Hepatocyte (in vitro differentiated cells): ENCODE results near the gene COL17A1.

ENCODE experiments used
- EZH2 ChIP-seq: fragments of 200-600 bp; sonication (generic); IDR thresholded peaks from 2 replicates; pipeline ENCODE4 v1.6.1; 2016; ENCODE audit warnings: antibody characterized with exemption, mild to moderate bottlenecking, borderline replicate concordance
- EZH2phosphoT487 ChIP-seq: fragments of 200-600 bp; sonication (generic); IDR thresholded peaks from one replicate; pipeline ENCODE4 v1.6.1; 2018; ENCODE audit warnings: antibody characterized with exemption, mild to moderate bottlenecking, low read depth, moderate library complexity; ENCODE audit not compliant: unreplicated experiment, severe bottlenecking
- TF ChIP-seq, protein P1 (sequence below): fragments of 200-600 bp; sonication (generic); IDR thresholded peaks from 2 replicates; pipeline ENCODE4 v1.5.1; 2016; ENCODE audit warnings: antibody characterized with exemption, mild to moderate bottlenecking; ENCODE audit not compliant: poor library complexity

DNA sequence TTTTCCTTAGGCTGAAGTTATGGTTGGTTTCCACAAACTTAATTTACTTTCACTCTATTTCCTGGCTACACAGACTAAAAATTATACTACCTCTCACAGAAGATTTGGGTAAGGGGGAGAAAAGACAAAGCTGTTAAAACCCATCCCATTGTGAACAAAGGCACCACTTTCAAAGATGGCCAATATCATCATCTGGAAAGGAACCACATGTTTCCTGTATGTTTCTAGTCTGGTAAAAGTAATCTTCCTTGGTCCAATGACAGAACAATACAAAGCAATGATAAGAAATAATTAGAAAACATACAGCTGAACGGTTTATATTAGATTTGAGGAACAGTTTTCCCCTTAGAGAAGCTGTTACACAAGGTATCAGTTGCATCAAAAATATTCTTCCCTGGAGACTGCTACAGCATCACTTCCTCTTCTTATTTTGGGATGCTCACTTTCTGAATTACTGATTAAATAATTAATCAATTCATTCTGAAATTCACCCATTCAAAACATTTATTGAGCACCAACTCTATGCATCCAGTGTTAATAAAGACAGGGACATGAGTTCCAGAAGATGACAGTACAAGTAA, 27.8 kb upstream of the COL17A1 start:
- no peak for TF ChIP-seq EZH2
- TF ChIP-seq, protein P1, sequence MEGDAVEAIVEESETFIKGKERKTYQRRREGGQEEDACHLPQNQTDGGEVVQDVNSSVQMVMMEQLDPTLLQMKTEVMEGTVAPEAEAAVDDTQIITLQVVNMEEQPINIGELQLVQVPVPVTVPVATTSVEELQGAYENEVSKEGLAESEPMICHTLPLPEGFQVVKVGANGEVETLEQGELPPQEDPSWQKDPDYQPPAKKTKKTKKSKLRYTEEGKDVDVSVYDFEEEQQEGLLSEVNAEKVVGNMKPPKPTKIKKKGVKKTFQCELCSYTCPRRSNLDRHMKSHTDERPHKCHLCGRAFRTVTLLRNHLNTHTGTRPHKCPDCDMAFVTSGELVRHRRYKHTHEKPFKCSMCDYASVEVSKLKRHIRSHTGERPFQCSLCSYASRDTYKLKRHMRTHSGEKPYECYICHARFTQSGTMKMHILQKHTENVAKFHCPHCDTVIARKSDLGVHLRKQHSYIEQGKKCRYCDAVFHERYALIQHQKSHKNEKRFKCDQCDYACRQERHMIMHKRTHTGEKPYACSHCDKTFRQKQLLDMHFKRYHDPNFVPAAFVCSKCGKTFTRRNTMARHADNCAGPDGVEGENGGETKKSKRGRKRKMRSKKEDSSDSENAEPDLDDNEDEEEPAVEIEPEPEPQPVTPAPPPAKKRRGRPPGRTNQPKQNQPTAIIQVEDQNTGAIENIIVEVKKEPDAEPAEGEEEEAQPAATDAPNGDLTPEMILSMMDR = no peak
- TF ChIP-seq EZH2phosphoT487 = no peak
